MM.1S (cell line): ENCODE results near the gene DAAM1.

ENCODE experiments used
- DNase-seq: peaks from one replicate; pipeline ENCODE4 v3.0.0-alpha.2; 2015
- H2AFZ ChIP-seq: fragments of 300-600 bp; sonication (generic); 2 replicates; pipeline ENCODE4 v1.6.0; 2016; ENCODE audit warnings: antibody characterized with exemption, low read length
- H3F3A ChIP-seq: fragments of 300-600 bp; sonication (generic); 2 replicates; pipeline ENCODE4 v1.6.1; 2016; ENCODE audit warnings: mild to moderate bottlenecking, antibody characterized with exemption, low read length, moderate library complexity, mixed read lengths; ENCODE audit not compliant: insufficient read depth
- H3K27ac ChIP-seq: fragments of 300-600 bp; sonication (generic); 2 replicates; pipeline ENCODE4 v1.5.1; 2016; ENCODE audit warnings: mild to moderate bottlenecking, low read length
- H3K27me3 ChIP-seq: fragments of 300-600 bp; sonication (generic); replicated peaks from 2 replicates; pipeline ENCODE4 v1.6.0; 2016; ENCODE audit warnings: low read length; ENCODE audit not compliant: insufficient read depth
- H3K36me3 ChIP-seq: fragments of 300-600 bp; sonication (generic); replicated peaks from 2 replicates; pipeline ENCODE4 v1.6.1; 2016; ENCODE audit warnings: mild to moderate bottlenecking, low read length, mixed read lengths; ENCODE audit not compliant: insufficient read depth
- H3K4me1 ChIP-seq: fragments of 300-600 bp; sonication (generic); 2 replicates; pipeline ENCODE4 v1.6.1; 2016; ENCODE audit warnings: low read length, mixed read lengths
- H3K4me2 ChIP-seq: fragments of 300-600 bp; sonication (generic); 2 replicates; pipeline ENCODE4 v1.6.0; 2016; ENCODE audit warnings: low read depth, low read length
- H3K4me3 ChIP-seq: fragments of 300-600 bp; sonication (generic); 2 replicates; pipeline ENCODE4 v1.5.1; 2016; ENCODE audit warnings: low read length, mixed read lengths
- H3K79me2 ChIP-seq: fragments of 300-600 bp; sonication (generic); 2 replicates; pipeline ENCODE4 v1.6.1; 2016; ENCODE audit warnings: mixed run types, low read length, mixed read lengths
- H3K9ac ChIP-seq: fragments of 300-600 bp; sonication (generic); 2 replicates; pipeline ENCODE4 v1.6.1; 2016; ENCODE audit warnings: low read length, mixed read lengths
- H3K9me2 ChIP-seq: fragments of 300-600 bp; sonication (generic); replicated peaks from 2 replicates; pipeline ENCODE4 v1.6.1; 2016; ENCODE audit warnings: mild to moderate bottlenecking, low read length, mixed read lengths; ENCODE audit not compliant: insufficient read depth
- H3K9me3 ChIP-seq: fragments of 300-600 bp; sonication (generic); replicated peaks from 2 replicates; pipeline ENCODE4 v1.6.1; 2016; ENCODE audit warnings: mild to moderate bottlenecking, low read length, mixed read lengths; ENCODE audit not compliant: insufficient read depth
- H4K20me1 ChIP-seq: fragments of 300-600 bp; sonication (generic); 2 replicates; pipeline ENCODE4 v1.6.1; 2016; ENCODE audit warnings: mild to moderate bottlenecking, low read length, moderate library complexity, mixed read lengths; ENCODE audit not compliant: insufficient read depth
- CTCF ChIP-seq: fragments of 300-600 bp; sonication (generic); IDR thresholded peaks from 2 replicates; pipeline ENCODE4 v1.5.1; 2016; ENCODE audit warnings: antibody characterized with exemption, low read length, mixed read lengths
- EZH2 ChIP-seq: fragments of 300-600 bp; sonication (generic); optimal IDR thresholded peaks from 2 replicates; pipeline ENCODE3; 2017; ENCODE audit warnings: low read depth, mild to moderate bottlenecking, antibody characterized with exemption, low read length, mixed read lengths
- EZH2phosphoT487 ChIP-seq: fragments of 300-600 bp; sonication (generic); IDR thresholded peaks from 2 replicates; pipeline ENCODE4 v1.6.1; 2018; ENCODE audit warnings: antibody characterized with exemption, low read length

Gene DAAM1

GRCh38 chr14:59253527-59253926 lies 65.1 kb downstream of the DAAM1 start:
- TF ChIP-seq CTCF, result no peak
- TF ChIP-seq EZH2, result no peak
- TF ChIP-seq EZH2phosphoT487, result no peak
- Histone ChIP-seq H3K9me3 (no peaks in the 10 kb centered on the region), H2AFZ (no peak overlapping the region), H3K4me3 (no peak overlapping the region), H3K79me2 (no peaks in the 10 kb centered on the region), H3K27ac (no peak overlapping the region), H3K27me3 (no peaks in the 10 kb centered on the region), H3K36me3 (no peaks in the 10 kb centered on the region), H3F3A (no peaks in the 10 kb centered on the region), H3K4me2 (no peak overlapping the region), H3K9me2 (no peaks in the 10 kb centered on the region), H4K20me1 (no peaks in the 10 kb centered on the region), H3K9ac (no peak overlapping the region), H3K4me1 (no peaks in the 10 kb centered on the region)
- DNase-seq, result no peak

- Histone ChIP-seq H2AFZ (no peak overlapping the region), H3K27ac (no peak overlapping the region), H3K4me2 (no peak overlapping the region), H3K9me2 (no peaks in the 10 kb centered on the region), H3K9me3 (no peaks in the 10 kb centered on the region), H4K20me1 (no peaks in the 10 kb centered on the region), H3K27me3 (no peaks in the 10 kb centered on the region), H3F3A (no peaks in the 10 kb centered on the region), H3K4me3 (no peak overlapping the region), H3K79me2 (no peaks in the 10 kb centered on the region), H3K4me1 (no peaks in the 10 kb centered on the region), H3K9ac (no peak overlapping the region), H3K36me3 (no peaks in the 10 kb centered on the region)
- DNase-seq, result no peak
- TF ChIP-seq EZH2phosphoT487, result no peak
- no peak for TF ChIP-seq CTCF
- TF ChIP-seq EZH2, result no peak
Measured at GRCh38 chr14:59254146-59254910, 65.9 kb downstream of the DAAM1 start.

GRCh38 chr14:59254911-59255545 lies 66.6 kb downstream of the DAAM1 start:
- Histone ChIP-seq H3K4me1 (no peaks in the 10 kb centered on the region), H3K79me2 (no peaks in the 10 kb centered on the region), H4K20me1 (no peaks in the 10 kb centered on the region), H3K4me3 (no peak overlapping the region), H3F3A (no peaks in the 10 kb centered on the region), H2AFZ (no peak overlapping the region), H3K9me3 (no peaks in the 10 kb centered on the region), H3K27me3 (no peaks in the 10 kb centered on the region), H3K27ac (no peak overlapping the region), H3K9me2 (no peaks in the 10 kb centered on the region), H3K4me2 (no peak overlapping the region), H3K36me3 (no peaks in the 10 kb centered on the region), H3K9ac (no peak overlapping the region)
- no peak for TF ChIP-seq EZH2
- no peak for TF ChIP-seq EZH2phosphoT487
- TF ChIP-seq CTCF, result no peak
- DNase-seq, result no peak
